ENCODE results near the gene DTNA.

DTNA gene

DNA sequence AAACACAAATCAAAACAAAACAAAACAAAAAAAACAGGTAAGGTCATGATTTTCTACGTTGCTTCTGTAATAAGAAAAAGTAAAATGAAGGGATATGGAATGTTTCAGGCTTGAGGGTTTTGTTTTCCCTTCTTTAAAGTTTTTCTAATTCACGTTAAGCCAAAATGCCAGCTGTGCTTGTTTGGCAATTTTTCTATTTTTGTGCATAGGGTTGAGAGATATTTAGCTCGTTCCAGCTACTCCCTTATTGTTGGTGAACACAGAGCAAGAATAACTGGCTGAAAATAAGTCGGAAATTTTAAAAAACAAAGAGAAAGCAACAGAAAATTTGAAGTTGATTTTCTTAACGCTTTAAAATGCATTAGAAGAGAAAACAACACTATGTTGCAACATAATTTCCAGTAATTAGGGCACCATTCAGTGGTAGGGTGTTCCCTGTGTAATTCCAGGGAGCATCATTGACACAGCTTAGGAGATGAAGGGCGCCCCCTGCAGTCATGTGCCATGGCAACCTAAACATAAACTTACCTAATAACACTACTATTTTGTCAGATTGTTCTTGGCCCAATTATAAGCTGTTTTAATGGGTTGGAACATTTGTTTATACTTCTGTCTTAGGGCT, 99.5 kb downstream of the DTNA start:
- DNase-seq = peak; percentile 32

DNA sequence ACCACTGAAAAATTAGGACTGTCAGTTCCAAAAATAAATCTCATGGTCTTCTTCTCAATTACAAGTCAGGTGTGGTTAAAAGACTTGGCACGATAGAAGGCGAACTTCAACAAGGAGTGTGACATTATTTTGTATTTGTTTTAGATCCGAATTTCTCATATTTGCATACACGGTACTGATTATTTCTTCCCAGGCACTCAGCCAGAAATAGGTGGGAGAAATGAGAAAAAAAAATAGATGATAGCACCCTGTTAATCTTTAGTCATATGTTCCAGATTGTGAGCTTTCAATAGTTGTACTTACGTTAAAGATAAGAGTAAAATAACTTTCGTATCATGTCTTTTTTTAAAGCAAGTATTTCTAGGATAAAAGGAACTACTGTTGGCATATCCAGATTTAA, 106.1 kb downstream of the DTNA start:
- DNase-seq = no peak

DNA sequence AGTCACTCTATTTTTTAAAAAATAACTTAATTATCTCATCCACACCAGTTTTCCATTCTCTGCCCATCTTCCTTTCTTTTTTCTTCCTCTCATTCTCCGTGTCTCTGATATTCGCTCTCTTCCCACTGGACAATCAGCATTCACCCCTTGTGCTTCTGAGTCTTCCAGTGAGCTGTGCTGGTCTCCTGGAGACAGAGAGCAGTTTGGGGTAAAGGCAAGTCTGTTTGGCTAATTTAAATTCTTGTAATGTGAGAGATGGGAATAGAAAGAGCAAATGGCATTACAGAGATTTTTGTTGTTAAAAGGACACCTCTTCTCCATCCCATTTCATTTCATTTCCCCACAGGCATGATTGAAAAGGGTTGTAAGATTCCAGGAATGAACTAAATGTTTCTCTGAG, 107.5 kb downstream of the DTNA start:
- DNase-seq = no peak

DNA sequence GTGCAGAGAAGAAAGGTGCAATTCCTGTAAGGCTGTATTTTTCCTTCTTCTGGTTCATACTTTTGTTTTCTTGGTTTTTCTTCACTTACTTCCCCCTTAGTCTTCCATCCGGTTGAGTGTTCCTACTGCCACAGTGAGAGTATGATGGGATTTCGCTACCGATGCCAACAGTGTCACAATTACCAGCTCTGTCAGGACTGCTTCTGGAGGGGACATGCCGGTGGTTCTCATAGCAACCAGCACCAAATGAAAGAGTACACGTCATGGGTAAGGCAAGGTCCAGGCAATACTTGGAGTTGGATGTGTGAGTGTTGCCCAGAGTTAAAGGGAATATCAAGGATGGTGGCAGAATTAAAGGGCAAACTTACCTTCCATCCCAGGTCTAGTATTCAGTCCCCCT, 108.0 kb downstream of the DTNA start:
- no peak for DNase-seq

DNA sequence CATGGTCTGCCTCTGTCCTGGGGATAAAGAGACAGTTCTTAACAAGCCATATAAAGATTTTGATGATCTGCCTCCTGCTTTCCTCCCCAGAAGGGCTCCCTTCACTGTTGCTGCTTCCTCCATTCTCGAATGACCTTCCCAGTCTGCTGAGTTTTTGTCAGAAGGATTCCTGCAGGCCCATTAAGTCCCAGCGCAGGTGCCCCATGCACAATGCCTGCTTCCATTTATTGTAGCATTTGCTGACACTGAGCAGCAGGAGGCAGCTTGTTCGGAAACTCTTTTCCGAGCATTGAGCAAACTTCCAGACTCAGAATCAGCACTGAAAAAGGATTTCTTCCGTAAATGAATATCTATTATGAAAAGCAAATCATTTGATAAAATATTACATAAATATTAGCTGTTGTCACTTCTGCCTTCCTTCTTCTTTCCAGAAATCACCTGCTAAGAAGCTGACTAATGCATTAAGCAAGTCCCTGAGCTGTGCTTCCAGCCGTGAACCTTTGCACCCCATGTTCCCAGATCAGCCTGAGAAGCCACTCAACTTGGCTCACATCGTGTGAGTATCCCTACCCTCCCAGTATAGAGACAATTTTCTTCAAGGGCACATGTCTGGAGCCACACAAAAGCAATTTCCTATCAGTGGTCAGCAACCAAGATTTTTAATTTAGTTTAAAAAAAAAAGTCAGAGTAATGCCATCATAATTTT, 110.4 kb downstream of the DTNA start:
- no peak for DNase-seq

DNA sequence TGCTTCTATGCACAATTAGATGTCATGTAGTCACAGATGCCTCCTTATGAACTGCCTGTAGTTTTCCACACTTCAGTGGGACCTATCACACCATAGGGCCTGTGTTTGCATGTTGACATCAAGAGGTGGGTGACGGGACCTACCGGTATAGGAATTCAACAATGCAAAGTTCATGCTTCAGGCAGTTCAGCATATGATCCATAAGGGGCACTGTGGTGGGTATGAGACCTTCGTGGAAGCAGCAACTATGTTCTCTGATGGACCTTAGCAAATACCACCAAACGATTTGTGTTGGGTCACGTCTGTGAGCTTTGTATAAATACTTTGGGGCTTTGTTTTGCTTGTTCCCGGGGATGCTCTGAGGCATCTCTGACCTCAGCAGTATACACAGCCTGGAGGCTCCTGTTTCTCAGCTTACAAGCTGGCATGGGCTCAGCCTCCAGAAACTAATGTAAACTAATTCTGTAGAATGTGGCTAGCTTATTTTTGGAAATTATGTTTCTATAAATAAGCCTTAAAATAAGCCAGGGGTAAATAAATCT, 111.6 kb downstream of the DTNA start:
- DNase-seq = no peak

DNA sequence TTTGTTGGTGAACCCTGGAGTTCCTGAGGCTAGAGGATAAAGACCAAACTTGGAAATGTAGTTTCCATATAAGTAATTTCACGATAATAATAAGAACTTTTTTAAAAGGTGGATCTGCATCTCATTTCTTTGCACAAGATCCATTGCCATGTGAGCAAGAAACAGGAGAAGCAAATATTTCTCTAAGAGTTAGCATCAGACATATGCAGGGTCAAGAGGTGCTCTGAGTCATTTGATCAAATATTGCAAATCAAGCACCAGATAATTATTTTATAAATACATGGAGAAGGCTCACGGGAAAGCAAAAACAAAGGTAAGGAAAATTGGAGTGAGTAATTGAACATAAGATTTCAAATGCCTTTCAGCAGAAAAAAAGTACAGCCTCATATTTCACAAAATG, 118.0 kb downstream of the DTNA start:
- no peak for DNase-seq

DNA sequence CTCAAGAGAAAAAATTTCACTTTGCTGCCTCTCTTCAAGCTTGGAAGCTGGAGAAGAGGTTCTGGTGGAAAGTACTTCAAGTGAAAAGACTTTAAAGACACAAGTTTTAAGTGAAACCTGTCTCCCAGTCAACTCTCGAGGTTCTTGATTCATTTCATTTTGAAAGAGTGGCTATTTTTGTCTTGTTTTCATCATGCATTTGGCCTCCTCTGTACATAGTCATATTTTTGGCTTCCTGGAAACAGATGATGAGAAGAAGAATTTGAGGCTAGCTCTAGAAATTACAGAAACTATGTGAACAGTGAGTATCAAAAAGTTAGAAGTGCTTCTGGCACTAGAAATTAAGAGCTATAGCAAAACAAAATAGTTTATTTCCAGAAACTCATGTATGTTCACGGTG, 124.8 kb downstream of the DTNA start:
- DNase-seq = no peak

DNA sequence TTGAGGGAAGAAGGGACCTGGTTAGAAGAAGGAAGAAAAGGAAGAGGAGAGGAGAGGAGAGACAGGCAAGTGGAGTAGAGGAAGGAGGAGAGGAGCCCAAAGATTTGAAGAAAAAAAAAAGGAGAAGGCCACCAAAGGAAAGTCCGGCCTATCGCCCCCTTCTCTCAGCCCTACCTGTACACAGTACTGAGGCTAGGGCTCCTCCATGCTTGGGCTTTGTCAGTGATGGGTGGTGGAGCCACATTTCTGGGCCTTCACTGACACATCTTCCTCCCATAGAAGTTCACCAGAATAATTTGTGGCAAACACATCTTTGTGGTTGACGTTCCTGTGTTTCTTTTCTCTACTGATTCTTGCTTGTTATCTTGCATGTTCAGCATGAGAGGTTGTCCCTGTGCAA, 125.4 kb downstream of the DTNA start:
- DNase-seq = no peak

DNA sequence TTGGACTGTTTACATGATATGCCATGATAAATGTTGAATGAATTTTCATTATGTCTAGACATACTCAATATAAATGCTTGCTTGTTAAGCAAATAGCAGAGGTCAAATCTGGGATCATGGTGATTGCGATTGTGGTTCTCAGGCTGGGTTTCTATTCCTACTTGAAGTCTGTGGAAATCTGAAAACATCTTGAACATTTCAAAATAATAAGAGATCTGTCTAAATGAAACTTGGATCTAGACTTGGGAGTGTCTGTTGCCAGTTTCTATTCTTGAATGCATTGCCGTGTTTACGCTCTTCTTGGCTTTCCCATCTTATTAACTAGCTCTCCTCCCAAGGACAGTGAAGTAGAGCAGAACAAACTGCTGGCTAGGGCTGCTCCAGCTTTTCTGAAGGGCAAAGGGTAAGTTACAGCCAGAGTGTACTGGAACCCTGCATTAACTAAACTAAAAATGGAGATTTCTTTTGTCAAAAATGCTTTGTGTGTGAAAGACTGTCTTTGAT, 127.7 kb downstream of the DTNA start:
- DNase-seq = no peak

DNA sequence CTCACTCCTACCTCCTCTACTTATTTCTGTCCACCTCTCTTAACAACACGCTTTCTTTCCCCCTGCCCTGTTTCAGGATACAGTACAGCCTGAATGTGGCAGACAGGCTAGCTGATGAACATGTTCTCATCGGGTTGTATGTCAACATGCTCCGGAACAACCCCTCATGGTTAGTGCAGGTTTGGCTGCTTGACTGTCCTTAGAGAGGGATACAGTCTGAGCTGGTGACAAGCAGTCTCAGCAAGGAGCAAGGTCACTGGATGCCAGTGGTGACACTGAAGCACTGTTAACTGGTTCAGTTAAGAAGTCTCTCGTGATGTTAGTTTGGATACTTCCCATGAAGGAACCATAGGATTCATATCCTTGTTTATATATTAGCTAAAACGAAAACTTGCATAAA, 128.6 kb downstream of the DTNA start:
- no peak for DNase-seq

DNA sequence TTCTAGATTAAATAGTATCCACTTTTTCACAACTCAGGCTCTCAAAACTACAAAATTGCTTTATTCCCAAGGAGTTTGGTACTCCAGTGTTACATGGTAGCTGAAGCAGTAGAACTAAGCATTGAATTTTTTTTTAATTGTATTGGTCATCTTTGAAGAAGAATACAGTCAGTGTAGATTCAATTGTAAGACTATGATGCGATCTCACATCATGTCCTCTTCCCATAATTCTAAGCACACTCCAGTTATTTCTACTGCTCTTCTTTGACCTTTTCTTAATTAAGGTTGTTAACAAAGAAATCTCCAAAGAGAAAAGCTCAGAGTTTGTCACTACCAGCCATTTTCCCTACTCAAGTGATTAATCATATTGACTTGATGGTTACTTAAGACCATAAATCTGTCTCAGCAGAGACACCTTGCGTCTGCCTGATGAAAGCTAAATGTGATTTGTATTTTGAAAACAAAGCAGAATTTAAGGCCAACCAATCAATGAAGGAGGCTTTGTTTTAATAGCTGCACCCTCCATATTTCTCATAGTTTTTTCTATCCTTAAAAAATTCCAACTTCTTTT, 130.2 kb downstream of the DTNA start:
- DNase-seq = no peak

DNA sequence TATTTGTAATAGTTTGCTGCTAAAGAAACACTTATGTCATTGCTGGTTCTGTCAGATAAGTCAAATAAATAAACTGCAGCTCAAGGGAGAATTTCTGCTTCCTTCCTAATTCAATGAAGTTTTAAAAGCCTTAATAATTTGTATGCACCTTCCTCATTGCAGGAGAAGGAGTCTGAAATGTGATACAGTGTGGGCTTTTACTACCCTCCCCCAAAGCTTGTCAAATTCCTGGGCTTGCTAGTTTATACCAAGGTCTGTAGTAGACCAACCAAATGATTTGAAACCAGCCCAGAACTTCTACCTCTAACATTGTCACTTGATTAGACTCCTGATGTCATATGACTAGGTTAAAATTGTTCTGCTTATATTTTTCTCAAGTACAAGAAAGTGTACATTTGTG, 131.8 kb downstream of the DTNA start:
- DNase-seq = no peak

DNA sequence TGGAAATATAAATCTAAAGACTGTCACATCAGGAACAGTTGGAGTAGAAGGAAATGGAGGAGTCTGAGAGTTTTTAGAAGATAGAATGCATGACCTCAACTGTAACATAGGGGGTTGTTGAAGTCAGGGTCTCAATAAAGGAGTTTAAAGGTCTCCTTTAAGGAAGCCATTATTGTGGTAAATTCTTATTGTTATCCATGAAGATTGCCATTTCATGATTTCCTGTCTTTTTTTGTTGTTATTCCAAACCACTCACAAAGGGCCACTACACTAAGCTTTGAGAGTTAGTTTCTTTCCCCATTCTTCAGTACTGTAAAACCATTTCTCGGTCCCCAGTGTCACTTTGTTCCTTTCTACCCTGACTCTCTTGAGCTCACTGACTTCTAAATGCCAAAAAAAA, 134.0 kb downstream of the DTNA start:
- DNase-seq = no peak

DNA sequence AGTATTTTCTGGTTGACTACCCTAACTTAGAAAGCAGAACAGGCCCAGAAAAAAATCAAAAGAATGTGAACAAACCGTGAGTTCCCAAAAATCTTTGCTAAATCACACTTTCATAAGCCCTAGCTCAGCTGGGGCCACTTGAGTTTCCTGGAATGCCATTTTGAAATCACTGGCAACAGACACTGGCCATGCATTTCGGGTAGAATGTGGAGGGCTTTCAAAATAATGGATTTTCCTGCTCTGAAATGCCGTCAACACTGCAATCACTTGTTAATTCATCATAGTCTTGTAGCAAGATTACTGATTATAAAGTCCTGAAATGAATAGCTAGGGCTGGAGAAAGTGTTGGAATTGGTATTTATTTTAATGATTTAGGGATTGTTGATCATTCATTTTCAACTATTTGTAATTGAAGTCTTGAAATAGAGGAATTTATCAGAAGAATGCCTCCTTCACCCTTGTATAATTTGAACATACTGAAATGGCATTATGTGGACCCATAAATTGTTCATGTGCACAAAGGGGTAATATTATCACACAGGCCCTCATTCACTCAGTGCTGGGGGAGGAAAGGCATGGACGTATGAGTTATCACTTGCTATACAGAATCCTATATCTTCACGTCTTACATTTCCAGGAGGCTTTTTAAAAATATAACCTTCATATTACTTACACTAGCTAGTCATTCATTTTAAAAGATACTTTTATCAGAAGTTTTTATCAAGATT, 134.8 kb downstream of the DTNA start:
- no peak for DNase-seq

DNA sequence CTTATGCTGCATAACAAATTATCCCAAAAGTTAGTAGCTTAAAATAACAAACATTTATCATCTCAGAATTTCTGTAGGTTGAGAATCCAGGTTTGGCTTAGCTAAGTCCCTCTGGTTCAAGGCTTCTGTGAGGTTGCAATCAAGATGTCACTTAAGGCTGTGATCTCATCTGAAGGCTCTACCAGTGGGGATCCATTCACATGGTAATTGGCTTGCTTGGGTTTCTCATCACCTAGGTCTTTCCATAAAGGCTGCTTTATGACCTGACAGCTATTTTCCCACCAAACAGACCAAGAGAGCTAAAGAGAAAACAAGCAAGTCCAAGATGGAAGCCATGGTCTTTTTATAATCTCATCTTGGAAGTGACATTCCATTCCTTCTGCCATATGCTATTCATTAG, 137.3 kb downstream of the DTNA start:
- no peak for DNase-seq

DNA sequence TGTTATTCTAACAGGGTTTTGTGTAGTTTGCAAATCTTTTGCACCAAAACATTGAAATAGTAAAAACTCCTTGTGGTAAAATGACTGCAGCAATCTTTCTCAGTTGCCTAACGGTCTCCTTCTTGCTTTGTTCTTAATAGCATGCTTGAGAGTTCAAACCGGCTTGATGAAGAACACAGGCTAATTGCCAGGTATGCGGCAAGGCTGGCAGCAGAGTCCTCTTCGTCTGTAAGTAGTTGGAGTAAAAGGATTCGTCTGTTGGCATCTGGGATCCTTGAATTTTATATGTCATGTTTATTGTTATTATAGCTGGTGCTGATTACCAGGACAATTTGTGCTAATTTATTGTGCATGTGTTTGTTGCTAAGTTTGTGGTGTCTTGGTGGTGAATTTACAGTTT, 138.1 kb downstream of the DTNA start:
- DNase-seq = no peak

DNA sequence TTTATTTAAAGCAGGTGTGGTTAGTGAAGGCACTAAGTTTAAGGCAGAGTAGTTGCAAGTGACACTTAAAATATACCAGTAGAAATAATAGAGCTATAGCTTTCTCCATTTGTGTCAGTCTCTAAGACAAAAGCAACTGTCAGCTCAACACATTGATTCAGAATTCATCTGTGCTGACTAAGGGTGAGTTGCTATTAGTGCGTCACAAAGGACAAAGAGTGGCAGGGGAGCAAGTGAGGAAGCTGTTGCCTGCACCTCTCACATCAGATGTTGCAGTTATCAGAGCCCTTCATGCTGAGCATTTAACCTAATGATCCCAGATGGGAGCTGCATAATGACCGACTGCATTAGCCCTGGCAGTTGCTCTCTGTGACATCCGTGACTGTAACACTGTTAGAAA, 138.6 kb downstream of the DTNA start:
- DNase-seq = no peak

DNA sequence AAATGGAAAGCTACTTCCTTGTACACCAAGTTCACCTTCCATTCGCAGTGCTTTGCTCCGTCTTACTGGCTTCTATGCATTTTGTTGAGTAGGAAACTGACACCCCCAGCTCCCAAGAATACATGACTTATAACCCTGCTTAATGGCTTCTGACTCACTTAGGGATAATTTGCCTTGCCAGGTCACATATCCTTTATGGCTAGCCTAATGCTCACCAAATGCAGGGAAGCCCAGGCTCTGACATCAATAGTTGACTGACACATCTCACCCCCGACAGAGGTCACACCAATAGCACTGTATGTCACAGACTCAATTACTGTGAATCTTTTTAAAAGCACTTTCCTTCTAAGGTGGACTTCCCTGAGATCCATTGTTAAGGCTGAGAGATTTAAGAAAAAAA, 147.2 kb downstream of the DTNA start:
- no peak for DNase-seq

DNA sequence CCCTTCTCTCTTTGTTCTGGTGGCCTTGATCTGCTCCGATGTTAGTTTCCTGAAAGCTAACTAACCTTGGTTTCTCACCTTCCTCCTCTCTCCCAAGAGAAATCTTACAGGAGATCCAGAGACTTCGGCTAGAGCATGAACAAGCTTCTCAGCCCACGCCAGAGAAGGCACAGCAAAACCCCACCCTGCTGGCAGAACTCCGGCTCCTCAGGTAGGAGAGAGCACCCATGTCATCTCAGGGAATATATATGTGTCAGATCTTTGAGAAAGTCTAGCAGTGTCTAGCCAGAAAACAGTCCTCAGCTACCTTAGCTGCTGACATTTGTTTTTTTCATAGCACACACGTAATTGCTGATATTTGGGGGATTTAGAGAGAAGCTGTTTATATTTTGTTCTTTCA, 148.1 kb downstream of the DTNA start:
- no peak for DNase-seq

DNA sequence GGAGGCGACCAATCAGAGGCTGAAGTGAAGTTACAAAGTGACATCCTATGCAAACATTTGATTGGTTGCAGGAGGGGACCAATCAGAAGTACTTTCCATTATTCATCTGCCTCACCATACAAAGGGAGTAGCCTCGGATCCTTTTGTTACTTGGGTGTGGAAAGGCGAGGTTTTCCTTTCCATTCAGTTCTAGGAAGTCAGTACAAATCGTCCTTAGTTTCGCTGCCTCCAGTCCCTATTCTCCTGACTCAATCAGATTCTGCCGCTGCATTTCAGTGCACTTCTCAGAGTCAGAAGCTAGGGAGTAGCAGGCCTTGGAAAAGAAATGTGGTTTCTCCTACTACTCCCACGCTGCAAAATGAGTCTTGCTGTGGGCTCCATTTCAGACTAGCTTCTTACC, 149.4 kb downstream of the DTNA start:
- DNase-seq = no peak

DNA sequence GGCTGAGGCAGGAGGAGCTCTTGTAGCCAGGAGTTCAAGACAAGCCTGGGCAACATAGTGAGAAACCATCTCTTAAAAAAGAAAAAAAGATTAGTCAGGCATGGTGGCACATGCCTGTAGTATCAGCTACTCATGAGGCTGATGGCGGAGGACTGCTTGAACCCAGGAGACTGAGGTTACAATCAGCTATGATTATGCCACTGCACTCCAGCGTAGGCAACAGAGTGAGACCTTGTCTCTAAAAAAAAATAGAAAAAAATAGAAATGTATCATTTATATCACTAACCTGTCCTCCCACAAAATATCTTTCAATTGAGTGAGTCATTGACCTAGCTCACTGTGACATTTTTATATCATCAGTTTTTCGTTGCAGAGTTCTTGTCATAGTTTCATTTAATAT, 152.5 kb downstream of the DTNA start:
- DNase-seq = no peak

DNA sequence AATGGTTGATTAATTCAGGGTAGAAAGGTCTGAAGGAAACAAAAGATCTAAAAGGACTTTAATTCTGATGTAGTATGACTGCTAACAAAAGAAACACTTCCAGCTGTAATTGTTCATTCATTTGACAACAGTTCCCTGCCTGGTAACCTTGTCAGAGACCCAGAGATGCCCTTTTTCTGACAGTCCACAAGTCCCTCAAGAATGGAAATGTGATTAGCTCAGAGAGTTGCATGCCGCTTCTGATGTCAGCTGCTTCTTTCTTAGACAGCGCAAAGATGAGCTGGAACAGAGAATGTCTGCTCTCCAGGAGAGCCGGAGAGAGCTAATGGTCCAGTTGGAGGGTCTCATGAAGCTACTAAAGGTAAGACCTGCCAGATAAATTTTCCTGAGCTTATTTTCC, 153.6 kb downstream of the DTNA start:
- no peak for DNase-seq
